Spleen (tissue), 7 donors: ENCODE results near the gene BNIPL.

Experiments used
- CTCF ChIP-seq, 11 experiments: fragments of 200-600 bp in 7 of 11; fragments of 450-650 bp in 4 of 11; sonication (generic) in 4 of 11; IDR thresholded peaks in 8 of 11; conservative IDR thresholded peaks in 3 of 11; 1 replicate in 7 of 11; 2 replicates in 4 of 11; pipeline versions ENCODE4 v1.4.0 to v1.8.0; 2016 to 2021; ENCODE audit warnings: antibody characterized with exemption in 11 of 11, inconsistent platforms in 4 of 11, mild to moderate bottlenecking in 1 of 11
- POLR2AphosphoS5 ChIP-seq, 3 donors: sonication (generic); formaldehyde crosslinking; IDR thresholded peaks; one replicate each; pipeline ENCODE4 v1.5.1; 2017; ENCODE audit warnings: antibody characterized with exemption in 3 of 3
- donor health status: DM: no; HTN: no; CAD: no; lungs with moderate emphysema.
- donor health status: DM: no; HTN: no; CAD: no.
- donor health status: DM: no; HTN: no; CAD: no.

- TF ChIP-seq CTCF (IDR thresholded peaks at IDR 0.05 in 8 of 11, conservative IDR thresholded peaks at IDR 0.05 in 3 of 11), result no peak
- TF ChIP-seq POLR2AphosphoS5 (IDR thresholded peaks at IDR 0.05), result no peak
Observed at GRCh38 chr1:151072224-151072623, 35.8 kb downstream of the BNIPL start.
